Brain microvascular endothelial cell (primary cell): ENCODE results near the gene C1QTNF8.
"Not testable (repeated sequence)": the region's sequence is repeated elsewhere in the genome, so short reads cannot be mapped to it uniquely, and the experiment has no call there.

Experiments
- DNase-seq: peaks from one replicate; pipeline ENCODE4 v3.0.0-alpha.2; 2020
- H3K27ac ChIP-seq: fragments of 250-450 bp; sonication (Bioruptor Pico); 2 replicates; pipeline ENCODE4 v1.5.1; 2020; ENCODE audit warnings: mild to moderate bottlenecking, moderate library complexity
- H3K27me3 ChIP-seq: fragments of 250-450 bp; sonication (Bioruptor Pico); replicated peaks from 2 replicates; pipeline ENCODE4 v1.5.1; 2020; ENCODE audit warnings: mild to moderate bottlenecking
- H3K36me3 ChIP-seq: fragments of 250-450 bp; sonication (Bioruptor Pico); replicated peaks from 2 replicates; pipeline ENCODE4 v1.5.1; 2020; ENCODE audit warnings: mild to moderate bottlenecking
- H3K4me3 ChIP-seq: 2 replicates; pipeline ENCODE4 v1.5.1; 2011; ENCODE audit warnings: low read depth, mild to moderate bottlenecking, control low read depth, low read length, moderate library complexity
- CTCF ChIP-seq: IDR thresholded peaks from 2 replicates; pipeline ENCODE4 v1.5.1; 2011; ENCODE audit warnings: low read depth, mild to moderate bottlenecking, moderate library complexity, low read length, control low read depth, inconsistent platforms; ENCODE audit errors: missing control alignments
- in situ Hi-C: cut with HindIII; loops from 2 replicates; pipeline ENCODE4 v1.10.0; 2017; ENCODE audit warnings: low sequenced_read_pairs, low pct_ligation_motif_present

C1QTNF8 gene

DNA sequence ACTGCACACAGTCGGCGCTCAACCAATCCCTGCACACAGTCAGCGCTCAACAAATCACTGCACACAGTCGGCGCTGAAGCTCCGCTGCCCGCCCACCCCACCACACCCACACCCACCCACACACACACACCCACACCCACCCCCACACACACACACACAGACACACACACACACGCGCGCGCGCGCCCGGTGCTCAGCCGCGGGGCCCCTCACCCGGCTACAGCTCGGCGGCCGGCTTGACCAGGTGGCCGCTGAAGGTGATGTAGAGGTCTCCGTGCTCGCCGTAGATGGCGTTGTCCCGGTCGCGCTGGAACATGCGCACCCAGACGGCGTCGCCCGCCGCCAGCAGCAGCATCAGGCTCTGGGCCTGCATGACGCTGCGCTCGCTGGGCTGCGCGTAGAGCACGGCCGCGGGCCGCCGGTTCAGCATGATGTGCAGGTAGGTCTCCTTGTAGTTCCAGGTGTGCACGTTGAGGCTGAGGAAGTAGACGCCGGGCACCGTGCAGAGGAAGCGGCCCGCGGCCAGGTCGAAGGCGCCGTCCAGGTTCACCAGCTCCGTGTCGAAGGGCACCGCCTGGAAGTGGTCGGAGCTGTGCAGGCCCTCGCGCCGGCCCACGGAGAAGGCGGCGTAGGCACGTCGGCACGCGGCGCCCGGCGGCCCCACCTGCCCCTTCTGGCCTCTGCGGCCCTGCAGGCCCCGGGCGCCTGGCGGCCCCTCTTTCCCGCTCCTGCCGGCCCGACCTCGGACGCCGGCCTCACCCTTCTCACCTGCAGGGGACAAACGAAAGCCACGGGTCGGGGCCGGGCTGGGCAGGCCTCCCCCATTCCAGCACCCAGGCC is 2.5 kb downstream of the C1QTNF8 start:
- Histone ChIP-seq H3K27ac (no peak overlapping the region), H3K4me3 (no peak overlapping the region), H3K27me3 (peaks cover 19% of the 10 kb centered on the region), H3K36me3 (no peaks in the 10 kb centered on the region)
- DNase-seq: no peak
- no peak for TF ChIP-seq CTCF
- in situ Hi-C loops: no loop called here

DNA sequence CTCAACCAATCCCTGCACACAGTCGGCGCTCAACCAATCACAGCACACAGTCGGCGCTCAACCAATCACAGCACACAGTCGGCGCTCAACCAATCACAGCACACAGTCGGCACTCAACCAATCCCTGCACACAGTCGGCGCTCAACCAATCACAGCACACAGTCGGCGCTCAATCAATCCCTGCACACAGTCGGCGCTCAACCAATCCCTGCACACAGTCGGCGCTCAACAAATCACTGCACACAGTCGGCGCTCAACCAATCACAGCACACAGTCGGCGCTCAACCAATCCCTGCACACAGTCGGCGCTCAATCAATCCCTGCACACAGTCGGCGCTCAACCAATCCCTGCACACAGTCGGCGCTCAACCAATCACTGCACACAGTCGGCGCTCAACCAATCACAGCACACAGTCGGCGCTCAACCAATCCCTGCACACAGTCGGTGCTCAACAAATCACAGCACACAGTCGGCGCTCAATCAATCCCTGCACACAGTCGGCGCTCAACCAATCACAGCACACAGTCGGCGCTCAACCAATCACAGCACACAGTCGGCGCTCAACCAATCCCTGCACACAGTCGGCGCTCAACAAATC is 3.3 kb downstream of the C1QTNF8 start:
- H3K27ac ChIP-seq, DNase-seq, H3K36me3 ChIP-seq, H3K4me3 ChIP-seq, in situ Hi-C loops: not testable (repeated sequence)
- H3K27me3 ChIP-seq: peaks cover 26% of the 10 kb centered on the region

- no peaks in the 10 kb centered on the region for H3K36me3 ChIP-seq
- no peak overlapping the region for H3K4me3 ChIP-seq
- DNase-seq: no peak
- no peak for TF ChIP-seq CTCF
- in situ Hi-C loops: no loop called here
- H3K27ac ChIP-seq: no peak overlapping the region
- H3K27me3 ChIP-seq: peaks cover 26% of the 10 kb centered on the region
Measured at GRCh38 chr16:1091992-1092552, 4.0 kb downstream of the C1QTNF8 start.

GRCh38 chr16:1090620-1091587 is 5.1 kb downstream of the C1QTNF8 start:
- TF ChIP-seq CTCF: no peak
- Histone ChIP-seq H3K36me3 (no peaks in the 10 kb centered on the region), H3K27me3 (peaks cover 24% of the 10 kb centered on the region), H3K4me3 (no peak overlapping the region), H3K27ac (no peak overlapping the region)
- in situ Hi-C loops: no loop called here
- DNase-seq: no peak

GRCh38 chr16:1089822-1090619 is 6.0 kb downstream of the C1QTNF8 start:
- no peaks in the 10 kb centered on the region for H3K36me3 ChIP-seq
- H3K27ac ChIP-seq: no peak overlapping the region
- no peak for DNase-seq
- TF ChIP-seq CTCF: no peak
- H3K27me3 ChIP-seq: peaks cover 24% of the 10 kb centered on the region
- H3K4me3 ChIP-seq: no peak overlapping the region
- in situ Hi-C loops: no loop called here
